WTC11 (cell line): Measurements from ENCODE around the gene C10orf67. TPM values are rescaled to one million over a fixed set of nuclear protein-coding genes. Genes with fewer than 3 reads are reported as not detected.

Experiments used
- ATAC-seq: fragments of 200-7000 bp; cut with Tn5 transposase; 2 replicates; pipeline ENCODE4 v1.10.0; 2021; ENCODE audit warnings: mild to moderate bottlenecking, moderate library complexity
- CTCF ChIA-PET: fragments of 300-600 bp; sonication (Branson Sonifier 250); formaldehyde crosslinking; loops from one replicate; lab custom pipeline; 2021; ENCODE audit warnings: antibody characterized with exemption; lab: Charles Lee
- POLR2A ChIA-PET: fragments of 350-600 bp; sonication (Branson Sonifier 250); formaldehyde crosslinking; loops from one replicate; lab custom pipeline; 2021; ENCODE audit warnings: antibody characterized with exemption; lab: Charles Lee
- DNase-seq: peaks from one replicate; pipeline ENCODE4 v3.0.0; 2021; ENCODE audit warnings: low spot score
- H3K27ac Mint-ChIP-seq: 2 replicates; pipeline ENCODE4 v1.8.0; 2021; ENCODE audit warnings: mixed read lengths
- H3K27me3 Mint-ChIP-seq: 2 replicates; pipeline ENCODE4 v1.8.0; 2021; ENCODE audit warnings: low read depth, mild to moderate bottlenecking, moderate library complexity, mixed read lengths
- H3K36me3 Mint-ChIP-seq: 2 replicates; pipeline ENCODE4 v1.8.0; 2021; ENCODE audit warnings: mixed read lengths
- H3K4me1 Mint-ChIP-seq: 2 replicates; pipeline ENCODE4 v1.8.0; 2022; ENCODE audit warnings: mixed read lengths
- H3K4me3 Mint-ChIP-seq: 2 replicates; pipeline ENCODE4 v1.8.0; 2021; ENCODE audit warnings: mild to moderate bottlenecking, moderate library complexity, mixed read lengths
- H3K9me3 Mint-ChIP-seq: 2 replicates; pipeline ENCODE4 v1.8.0; 2021; ENCODE audit warnings: mixed read lengths
- HMGA2 ChIP-seq: fragments of 250-450 bp; sonication (Bioruptor Pico); IDR thresholded peaks from 2 replicates; pipeline ENCODE4 v1.4.0; 2021; ENCODE audit warnings: mild to moderate bottlenecking, moderate library complexity
- JAZF1 ChIP-seq: fragments of 250-450 bp; sonication (Bioruptor Pico); IDR thresholded peaks from 2 replicates; pipeline ENCODE4 v1.9.0; 2021; ENCODE audit warnings: moderate library complexity, mild to moderate bottlenecking, inconsistent platforms
- JUN ChIP-seq: sonication (generic); formaldehyde crosslinking; IDR thresholded peaks from 2 replicates; pipeline ENCODE4 v1.8.0; 2023; ENCODE audit warnings: mild to moderate bottlenecking, missing genetic modification reagents
- NFATC4 ChIP-seq: fragments of 250-450 bp; sonication (Bioruptor Pico); IDR thresholded peaks from 2 replicates; pipeline ENCODE4 v1.9.0; 2021; ENCODE audit warnings: mild to moderate bottlenecking
- SMAD4 ChIP-seq: sonication (generic); formaldehyde crosslinking; IDR thresholded peaks from 2 replicates; pipeline ENCODE4 v1.8.0; 2022; ENCODE audit warnings: mild to moderate bottlenecking, missing genetic modification reagents
- TCF7 ChIP-seq: sonication (generic); formaldehyde crosslinking; IDR thresholded peaks from 2 replicates; pipeline ENCODE4 v1.8.0; 2022; ENCODE audit warnings: mild to moderate bottlenecking, low read depth, missing genetic modification reagents, moderate library complexity
- ZBTB21 ChIP-seq: sonication (generic); formaldehyde crosslinking; IDR thresholded peaks from 2 replicates; pipeline ENCODE4 v1.8.1; 2023; ENCODE audit warnings: mild to moderate bottlenecking, missing genetic modification reagents, borderline replicate concordance
- ZNF219 ChIP-seq: sonication (generic); formaldehyde crosslinking; IDR thresholded peaks from 2 replicates; pipeline ENCODE4 v1.8.0; 2023; ENCODE audit warnings: missing genetic modification reagents, mild to moderate bottlenecking, borderline replicate concordance
- ZNF263 ChIP-seq: sonication (generic); formaldehyde crosslinking; IDR thresholded peaks from 2 replicates; pipeline ENCODE4 v1.8.1; 2022; ENCODE audit warnings: low read depth, mild to moderate bottlenecking, moderate library complexity, missing genetic modification reagents
- total RNA-seq: library from RNA; stranded (reverse); gene quantifications from 3 replicates; pipeline ENCODE4 v1.2.3, GENCODE V29; 2021
- TF ChIP-seq, protein P1 (sequence below): sonication (generic); formaldehyde crosslinking; IDR thresholded peaks from 2 replicates; pipeline ENCODE4 v1.8.1; 2023; ENCODE audit warnings: mild to moderate bottlenecking, missing genetic modification reagents, borderline replicate concordance
- TF ChIP-seq, protein P2 (sequence below): fragments of 250-450 bp; sonication (Bioruptor Pico); IDR thresholded peaks from 2 replicates; pipeline ENCODE4 v1.9.0; 2021; ENCODE audit warnings: mild to moderate bottlenecking
- TF ChIP-seq, protein P3 (sequence below): fragments of 250-450 bp; sonication (Bioruptor Pico); IDR thresholded peaks from 2 replicates; pipeline ENCODE4 v1.8.0; 2021; ENCODE audit warnings: mild to moderate bottlenecking
- TF ChIP-seq, protein P4 (sequence below): fragments of 250-450 bp; sonication (Bioruptor Pico); conservative IDR thresholded peaks from 2 replicates; pipeline ENCODE4 v1.9.0; 2021; ENCODE audit warnings: mild to moderate bottlenecking
- TF ChIP-seq, protein P5 (sequence below): sonication (generic); formaldehyde crosslinking; IDR thresholded peaks from 2 replicates; pipeline ENCODE4 v1.8.1; 2023; ENCODE audit warnings: mild to moderate bottlenecking, missing genetic modification reagents, moderate library complexity
- TF ChIP-seq, protein P6 (sequence below): fragments of 250-450 bp; sonication (Bioruptor Pico); IDR thresholded peaks from 2 replicates; pipeline ENCODE4 v1.9.0; 2021; ENCODE audit warnings: mild to moderate bottlenecking, borderline replicate concordance

The C10orf67 gene
- total RNA-seq, 1 experiment from 2014 or later, result not detected

DNA sequence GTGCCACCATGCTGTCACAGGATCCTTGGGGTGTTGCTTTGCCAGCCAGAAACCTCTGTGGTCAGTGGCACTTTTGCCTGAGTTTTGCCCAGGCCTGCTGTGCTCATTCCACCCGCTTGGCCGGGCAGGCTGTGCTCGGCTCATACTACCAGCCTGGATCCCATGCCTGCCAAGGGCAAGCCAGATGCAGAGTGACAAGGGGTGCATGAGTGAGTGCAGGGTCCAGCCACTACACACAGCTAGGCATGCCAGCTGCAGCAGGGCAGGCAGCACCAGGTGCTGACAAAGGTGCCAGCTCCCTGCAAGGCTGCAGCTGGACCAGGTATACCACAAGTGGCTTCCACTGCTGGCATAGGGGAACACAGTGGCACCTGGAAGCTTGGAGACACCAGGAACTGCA lies 28.6 kb downstream of the C10orf67 start:
- H3K4me3 Mint-ChIP-seq, result no peak overlapping the region
- no peak overlapping the region for H3K27ac Mint-ChIP-seq
- DNase-seq, result no peak
- H3K27me3 Mint-ChIP-seq, result no peaks in the 10 kb centered on the region
- TF ChIP-seq, protein P1, sequence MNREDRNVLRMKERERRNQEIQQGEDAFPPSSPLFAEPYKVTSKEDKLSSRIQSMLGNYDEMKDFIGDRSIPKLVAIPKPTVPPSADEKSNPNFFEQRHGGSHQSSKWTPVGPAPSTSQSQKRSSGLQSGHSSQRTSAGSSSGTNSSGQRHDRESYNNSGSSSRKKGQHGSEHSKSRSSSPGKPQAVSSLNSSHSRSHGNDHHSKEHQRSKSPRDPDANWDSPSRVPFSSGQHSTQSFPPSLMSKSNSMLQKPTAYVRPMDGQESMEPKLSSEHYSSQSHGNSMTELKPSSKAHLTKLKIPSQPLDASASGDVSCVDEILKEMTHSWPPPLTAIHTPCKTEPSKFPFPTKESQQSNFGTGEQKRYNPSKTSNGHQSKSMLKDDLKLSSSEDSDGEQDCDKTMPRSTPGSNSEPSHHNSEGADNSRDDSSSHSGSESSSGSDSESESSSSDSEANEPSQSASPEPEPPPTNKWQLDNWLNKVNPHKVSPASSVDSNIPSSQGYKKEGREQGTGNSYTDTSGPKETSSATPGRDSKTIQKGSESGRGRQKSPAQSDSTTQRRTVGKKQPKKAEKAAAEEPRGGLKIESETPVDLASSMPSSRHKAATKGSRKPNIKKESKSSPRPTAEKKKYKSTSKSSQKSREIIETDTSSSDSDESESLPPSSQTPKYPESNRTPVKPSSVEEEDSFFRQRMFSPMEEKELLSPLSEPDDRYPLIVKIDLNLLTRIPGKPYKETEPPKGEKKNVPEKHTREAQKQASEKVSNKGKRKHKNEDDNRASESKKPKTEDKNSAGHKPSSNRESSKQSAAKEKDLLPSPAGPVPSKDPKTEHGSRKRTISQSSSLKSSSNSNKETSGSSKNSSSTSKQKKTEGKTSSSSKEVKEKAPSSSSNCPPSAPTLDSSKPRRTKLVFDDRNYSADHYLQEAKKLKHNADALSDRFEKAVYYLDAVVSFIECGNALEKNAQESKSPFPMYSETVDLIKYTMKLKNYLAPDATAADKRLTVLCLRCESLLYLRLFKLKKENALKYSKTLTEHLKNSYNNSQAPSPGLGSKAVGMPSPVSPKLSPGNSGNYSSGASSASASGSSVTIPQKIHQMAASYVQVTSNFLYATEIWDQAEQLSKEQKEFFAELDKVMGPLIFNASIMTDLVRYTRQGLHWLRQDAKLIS (CRISPR knock-in tag), result no peak
- TF ChIP-seq HMGA2 (CRISPR knock-in tag) (no peak), ZBTB21 (CRISPR knock-in tag) (no peak), NFATC4 (CRISPR knock-in tag) (no peak), ZNF219 (CRISPR knock-in tag) (no peak), JUN (no peak), ZNF263 (CRISPR knock-in tag) (no peak), SMAD4 (no peak), JAZF1 (no peak), TCF7 (CRISPR knock-in tag) (no peak)
- TF ChIP-seq, protein P2, sequence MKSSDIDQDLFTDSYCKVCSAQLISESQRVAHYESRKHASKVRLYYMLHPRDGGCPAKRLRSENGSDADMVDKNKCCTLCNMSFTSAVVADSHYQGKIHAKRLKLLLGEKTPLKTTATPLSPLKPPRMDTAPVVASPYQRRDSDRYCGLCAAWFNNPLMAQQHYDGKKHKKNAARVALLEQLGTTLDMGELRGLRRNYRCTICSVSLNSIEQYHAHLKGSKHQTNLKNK (CRISPR knock-in tag), result no peak
- TF ChIP-seq, protein P3, sequence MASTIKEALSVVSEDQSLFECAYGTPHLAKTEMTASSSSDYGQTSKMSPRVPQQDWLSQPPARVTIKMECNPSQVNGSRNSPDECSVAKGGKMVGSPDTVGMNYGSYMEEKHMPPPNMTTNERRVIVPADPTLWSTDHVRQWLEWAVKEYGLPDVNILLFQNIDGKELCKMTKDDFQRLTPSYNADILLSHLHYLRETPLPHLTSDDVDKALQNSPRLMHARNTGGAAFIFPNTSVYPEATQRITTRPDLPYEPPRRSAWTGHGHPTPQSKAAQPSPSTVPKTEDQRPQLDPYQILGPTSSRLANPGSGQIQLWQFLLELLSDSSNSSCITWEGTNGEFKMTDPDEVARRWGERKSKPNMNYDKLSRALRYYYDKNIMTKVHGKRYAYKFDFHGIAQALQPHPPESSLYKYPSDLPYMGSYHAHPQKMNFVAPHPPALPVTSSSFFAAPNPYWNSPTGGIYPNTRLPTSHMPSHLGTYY (CRISPR knock-in tag), result no peak
- TF ChIP-seq, protein P4, sequence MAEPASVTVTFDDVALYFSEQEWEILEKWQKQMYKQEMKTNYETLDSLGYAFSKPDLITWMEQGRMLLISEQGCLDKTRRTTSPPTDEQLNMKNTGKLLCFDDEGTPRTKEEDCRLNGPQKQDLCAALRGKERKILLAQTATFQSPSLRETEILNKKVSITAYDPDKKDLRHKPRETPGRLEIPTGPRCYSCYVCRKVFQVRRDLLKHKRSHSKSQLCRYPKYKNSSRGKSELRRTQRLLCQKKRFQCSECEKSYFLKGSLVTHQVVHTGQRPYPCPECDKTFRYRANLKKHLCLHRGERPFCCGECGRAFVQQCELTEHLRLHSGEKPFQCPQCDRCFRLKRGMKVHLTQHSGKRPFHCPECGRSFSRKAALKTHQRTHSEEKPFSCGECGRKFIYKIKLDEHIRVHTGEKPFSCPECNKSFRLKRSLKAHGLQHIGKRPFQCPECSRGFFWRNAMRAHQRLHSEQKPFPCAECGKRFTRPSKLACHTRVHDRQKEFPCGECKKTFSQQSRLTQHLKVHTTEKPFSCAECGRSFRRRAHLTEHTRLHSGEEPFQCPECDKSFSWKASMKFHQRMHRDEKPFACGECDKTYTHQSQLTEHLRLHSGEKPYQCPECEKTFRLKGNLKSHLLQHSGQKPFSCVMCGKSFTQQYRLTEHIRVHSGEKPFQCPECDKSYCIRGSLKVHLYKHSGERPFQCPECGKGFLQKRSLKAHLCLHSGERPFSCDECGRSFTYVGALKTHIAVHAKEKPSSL (CRISPR knock-in tag), result no peak
- TF ChIP-seq, protein P5, sequence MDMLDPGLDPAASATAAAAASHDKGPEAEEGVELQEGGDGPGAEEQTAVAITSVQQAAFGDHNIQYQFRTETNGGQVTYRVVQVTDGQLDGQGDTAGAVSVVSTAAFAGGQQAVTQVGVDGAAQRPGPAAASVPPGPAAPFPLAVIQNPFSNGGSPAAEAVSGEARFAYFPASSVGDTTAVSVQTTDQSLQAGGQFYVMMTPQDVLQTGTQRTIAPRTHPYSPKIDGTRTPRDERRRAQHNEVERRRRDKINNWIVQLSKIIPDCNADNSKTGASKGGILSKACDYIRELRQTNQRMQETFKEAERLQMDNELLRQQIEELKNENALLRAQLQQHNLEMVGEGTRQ (CRISPR knock-in tag), result no peak
- TF ChIP-seq, protein P6, sequence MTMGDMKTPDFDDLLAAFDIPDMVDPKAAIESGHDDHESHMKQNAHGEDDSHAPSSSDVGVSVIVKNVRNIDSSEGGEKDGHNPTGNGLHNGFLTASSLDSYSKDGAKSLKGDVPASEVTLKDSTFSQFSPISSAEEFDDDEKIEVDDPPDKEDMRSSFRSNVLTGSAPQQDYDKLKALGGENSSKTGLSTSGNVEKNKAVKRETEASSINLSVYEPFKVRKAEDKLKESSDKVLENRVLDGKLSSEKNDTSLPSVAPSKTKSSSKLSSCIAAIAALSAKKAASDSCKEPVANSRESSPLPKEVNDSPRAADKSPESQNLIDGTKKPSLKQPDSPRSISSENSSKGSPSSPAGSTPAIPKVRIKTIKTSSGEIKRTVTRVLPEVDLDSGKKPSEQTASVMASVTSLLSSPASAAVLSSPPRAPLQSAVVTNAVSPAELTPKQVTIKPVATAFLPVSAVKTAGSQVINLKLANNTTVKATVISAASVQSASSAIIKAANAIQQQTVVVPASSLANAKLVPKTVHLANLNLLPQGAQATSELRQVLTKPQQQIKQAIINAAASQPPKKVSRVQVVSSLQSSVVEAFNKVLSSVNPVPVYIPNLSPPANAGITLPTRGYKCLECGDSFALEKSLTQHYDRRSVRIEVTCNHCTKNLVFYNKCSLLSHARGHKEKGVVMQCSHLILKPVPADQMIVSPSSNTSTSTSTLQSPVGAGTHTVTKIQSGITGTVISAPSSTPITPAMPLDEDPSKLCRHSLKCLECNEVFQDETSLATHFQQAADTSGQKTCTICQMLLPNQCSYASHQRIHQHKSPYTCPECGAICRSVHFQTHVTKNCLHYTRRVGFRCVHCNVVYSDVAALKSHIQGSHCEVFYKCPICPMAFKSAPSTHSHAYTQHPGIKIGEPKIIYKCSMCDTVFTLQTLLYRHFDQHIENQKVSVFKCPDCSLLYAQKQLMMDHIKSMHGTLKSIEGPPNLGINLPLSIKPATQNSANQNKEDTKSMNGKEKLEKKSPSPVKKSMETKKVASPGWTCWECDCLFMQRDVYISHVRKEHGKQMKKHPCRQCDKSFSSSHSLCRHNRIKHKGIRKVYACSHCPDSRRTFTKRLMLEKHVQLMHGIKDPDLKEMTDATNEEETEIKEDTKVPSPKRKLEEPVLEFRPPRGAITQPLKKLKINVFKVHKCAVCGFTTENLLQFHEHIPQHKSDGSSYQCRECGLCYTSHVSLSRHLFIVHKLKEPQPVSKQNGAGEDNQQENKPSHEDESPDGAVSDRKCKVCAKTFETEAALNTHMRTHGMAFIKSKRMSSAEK (CRISPR knock-in tag), result no peak
- TF ChIP-seq, all 79 proteins: peak for 0
- Mint-ChIP-seq H3K36me3 (no peaks in the 10 kb centered on the region), H3K4me1 (no peaks in the 10 kb centered on the region), H3K9me3 (no peaks in the 10 kb centered on the region)
- no peak for ATAC-seq
- CTCF ChIA-PET, result interaction anchor here (0.7 to 2.0 kb wide), 7 partner anchors 12 to 342 kb away, joined by 3 to 8 read pairs (median 5); no protein-coding TSS in a partner anchor
- POLR2A ChIA-PET, result no interaction called here
